GM19023 (cell line): ENCODE data around the gene EDA2R.

Experiments used
- ATAC-seq: cut with Tn5 transposase; IDR thresholded peaks from one replicate; pipeline ENCODE4 v1.9.1; 2021; ENCODE audit warnings: mild to moderate bottlenecking, moderate library complexity; ENCODE audit not compliant: unreplicated experiment

The EDA2R gene

GRCh38 chrX:66638591-66639500 is at the start of gene EDA2R:
TSS of gene EDA2R (minus strand) at chrX:66639078. CDS start at chrX:66616020, 23,058 bp downstream.
- peak; percentile 83 for ATAC-seq

- no peak for ATAC-seq
Observed at GRCh38 chrX:66684196-66684595, 45.3 kb upstream of the EDA2R start.

- ATAC-seq = no peak
Observed at GRCh38 chrX:66680451-66680850, 41.6 kb upstream of the EDA2R start.

GRCh38 chrX:66677430-66677829 is 38.6 kb upstream of the EDA2R start:
- no peak for ATAC-seq

GRCh38 chrX:66676990-66677389 is 38.1 kb upstream of the EDA2R start:
- no peak for ATAC-seq

GRCh38 chrX:66676413-66676812 is 37.5 kb upstream of the EDA2R start:
- ATAC-seq = no peak

GRCh38 chrX:66675541-66675940 is 36.7 kb upstream of the EDA2R start:
- no peak for ATAC-seq

- ATAC-seq = no peak
Observed at GRCh38 chrX:66674506-66674905, 35.6 kb upstream of the EDA2R start.

- no peak for ATAC-seq
Observed at GRCh38 chrX:66672106-66672505, 33.2 kb upstream of the EDA2R start.

GRCh38 chrX:66654411-66654810 is 15.5 kb upstream of the EDA2R start:
- ATAC-seq = no peak

- ATAC-seq = no peak
Observed at GRCh38 chrX:66635360-66635759, 3.5 kb downstream of the EDA2R start.

GRCh38 chrX:66634272-66634671 is 4.6 kb downstream of the EDA2R start:
- ATAC-seq = no peak

- ATAC-seq = no peak
Observed at GRCh38 chrX:66633541-66633940, 5.3 kb downstream of the EDA2R start.

- ATAC-seq = no peak
Observed at GRCh38 chrX:66632981-66633380, 5.9 kb downstream of the EDA2R start.

GRCh38 chrX:66632473-66632872 is 6.4 kb downstream of the EDA2R start:
- ATAC-seq = no peak

GRCh38 chrX:66625525-66625924 is 13.4 kb downstream of the EDA2R start:
- ATAC-seq = peak; percentile 78

- ATAC-seq = no peak
Observed at GRCh38 chrX:66622209-66622608, 16.7 kb downstream of the EDA2R start.

- ATAC-seq = no peak
Observed at GRCh38 chrX:66616944-66617343, 21.9 kb downstream of the EDA2R start.

- no peak for ATAC-seq
Observed at GRCh38 chrX:66602381-66602938, 36.4 kb downstream of the EDA2R start.

- no peak for ATAC-seq
Observed at GRCh38 chrX:66601522-66601921, 37.4 kb downstream of the EDA2R start.

GRCh38 chrX:66579219-66579618 is 59.7 kb downstream of the EDA2R start:
- no peak for ATAC-seq

- ATAC-seq = no peak
Observed at GRCh38 chrX:66553973-66554372, 84.9 kb downstream of the EDA2R start.
